GM21390 (cell line): ENCODE data around the gene RPS6KA4.

ENCODE experiments used
- ATAC-seq: cut with Tn5 transposase; IDR thresholded peaks from one replicate; pipeline ENCODE4 v1.9.1; 2021; ENCODE audit not compliant: unreplicated experiment

Gene RPS6KA4

GRCh38 chr11:64347193-64347867 is 11.6 kb upstream of the RPS6KA4 start:
- no peak for ATAC-seq

DNA sequence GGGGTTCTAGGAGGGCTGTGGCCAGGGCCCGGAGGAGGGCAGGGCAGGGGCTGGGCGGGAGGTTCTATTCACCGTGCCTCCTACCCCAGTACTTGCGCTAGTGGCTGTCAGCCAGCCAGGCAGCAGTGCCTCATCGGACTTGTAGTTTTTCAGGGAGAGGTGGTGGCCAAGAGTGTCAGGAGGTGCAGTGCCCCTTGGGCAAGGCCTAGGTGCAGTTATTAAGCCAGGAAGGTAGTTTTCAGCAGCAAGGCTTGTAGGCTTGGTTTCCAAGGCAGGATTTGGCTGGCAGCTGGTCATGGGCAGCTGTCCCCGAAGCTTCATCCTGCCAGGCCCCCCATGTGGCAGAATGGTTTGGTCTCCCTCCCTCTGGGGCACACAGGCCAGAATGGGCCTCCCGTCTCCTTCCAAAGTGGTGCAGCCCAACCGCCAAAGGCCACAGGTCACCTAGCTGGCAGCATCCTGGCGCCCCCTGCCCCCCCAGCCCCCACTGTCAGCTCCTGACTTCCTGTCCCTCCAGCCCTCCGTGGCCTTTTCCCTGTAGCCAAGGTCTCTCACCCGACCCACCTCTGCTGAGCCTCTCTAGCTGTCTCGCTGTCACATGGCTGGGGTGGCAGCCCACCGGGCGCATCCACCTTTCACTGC is 10.5 kb upstream of the RPS6KA4 start:
- no peak for ATAC-seq

- no peak for ATAC-seq
These were observed 10.0 kb upstream of the RPS6KA4 start for GRCh38 chr11:64349025-64349387.

- ATAC-seq = no peak
These were observed 9.6 kb upstream of the RPS6KA4 start for GRCh38 chr11:64349404-64349803.

DNA sequence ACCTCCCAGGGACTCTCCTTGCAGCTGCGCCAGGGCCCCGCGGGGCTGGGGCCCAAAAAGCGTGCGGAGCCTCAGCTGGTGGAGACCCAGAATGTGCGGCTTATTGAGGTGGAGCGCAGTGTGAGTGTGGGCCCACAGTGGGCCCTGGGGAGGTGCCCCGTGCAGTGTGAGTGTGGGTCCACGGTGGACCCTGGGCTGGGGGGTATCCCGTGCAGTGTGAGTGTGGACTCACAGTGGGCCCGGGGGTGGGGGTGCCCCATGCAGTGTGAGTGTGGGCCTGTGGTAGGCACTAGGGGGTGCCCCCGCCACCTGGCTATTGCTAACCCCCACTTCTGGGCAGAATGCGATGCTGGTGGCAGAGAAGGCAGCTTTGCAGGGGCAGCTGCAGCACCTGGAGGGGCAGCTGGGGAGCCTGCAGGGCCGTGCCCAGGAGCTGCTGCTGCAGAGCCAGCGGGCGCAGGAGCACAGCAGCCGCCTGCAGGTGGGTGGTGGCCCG is 7.8 kb upstream of the RPS6KA4 start:
- ATAC-seq = no peak

- ATAC-seq = no peak
These were observed 6.6 kb upstream of the RPS6KA4 start for GRCh38 chr11:64352099-64352994.

GRCh38 chr11:64352995-64353714 is 5.8 kb upstream of the RPS6KA4 start:
- no peak for ATAC-seq

DNA sequence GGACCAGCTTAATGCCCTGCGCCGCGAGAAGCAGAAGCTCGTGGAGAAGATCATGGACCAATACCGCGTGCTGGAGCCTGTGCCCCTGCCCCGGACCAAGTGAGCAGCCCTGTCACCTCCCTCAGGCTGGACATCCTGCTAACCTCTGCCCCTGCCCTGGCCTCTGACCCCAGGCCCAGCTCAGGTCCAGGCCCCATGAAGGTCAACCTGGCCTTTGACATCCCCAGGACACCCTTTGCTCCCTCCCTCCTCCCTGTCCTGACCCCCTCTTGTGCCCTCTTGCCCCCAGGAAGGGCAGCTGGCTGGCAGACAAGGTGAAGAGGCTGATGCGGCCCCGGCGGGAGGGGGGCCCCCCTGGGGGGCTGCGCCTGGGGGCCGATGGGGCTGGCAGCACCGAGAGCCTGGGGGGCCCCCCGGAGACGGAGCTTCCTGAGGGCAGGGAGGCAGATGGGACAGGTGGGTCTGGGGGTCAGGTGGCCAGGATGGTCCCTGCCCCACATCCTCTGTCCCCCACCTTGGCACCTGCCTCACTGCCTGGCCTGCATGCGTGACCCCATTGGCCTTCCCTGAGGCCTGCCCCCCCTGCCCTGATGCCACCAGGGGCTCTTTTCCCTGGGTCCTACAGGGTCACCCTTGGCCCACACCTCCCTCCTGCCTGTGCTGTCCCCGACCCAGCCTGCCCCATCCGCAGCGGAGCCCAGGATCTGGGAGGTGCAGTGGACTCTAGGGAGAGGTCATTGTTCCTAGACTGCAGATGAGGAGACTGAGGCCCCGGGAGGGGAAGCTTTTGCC is 5.1 kb upstream of the RPS6KA4 start:
- ATAC-seq = no peak

DNA sequence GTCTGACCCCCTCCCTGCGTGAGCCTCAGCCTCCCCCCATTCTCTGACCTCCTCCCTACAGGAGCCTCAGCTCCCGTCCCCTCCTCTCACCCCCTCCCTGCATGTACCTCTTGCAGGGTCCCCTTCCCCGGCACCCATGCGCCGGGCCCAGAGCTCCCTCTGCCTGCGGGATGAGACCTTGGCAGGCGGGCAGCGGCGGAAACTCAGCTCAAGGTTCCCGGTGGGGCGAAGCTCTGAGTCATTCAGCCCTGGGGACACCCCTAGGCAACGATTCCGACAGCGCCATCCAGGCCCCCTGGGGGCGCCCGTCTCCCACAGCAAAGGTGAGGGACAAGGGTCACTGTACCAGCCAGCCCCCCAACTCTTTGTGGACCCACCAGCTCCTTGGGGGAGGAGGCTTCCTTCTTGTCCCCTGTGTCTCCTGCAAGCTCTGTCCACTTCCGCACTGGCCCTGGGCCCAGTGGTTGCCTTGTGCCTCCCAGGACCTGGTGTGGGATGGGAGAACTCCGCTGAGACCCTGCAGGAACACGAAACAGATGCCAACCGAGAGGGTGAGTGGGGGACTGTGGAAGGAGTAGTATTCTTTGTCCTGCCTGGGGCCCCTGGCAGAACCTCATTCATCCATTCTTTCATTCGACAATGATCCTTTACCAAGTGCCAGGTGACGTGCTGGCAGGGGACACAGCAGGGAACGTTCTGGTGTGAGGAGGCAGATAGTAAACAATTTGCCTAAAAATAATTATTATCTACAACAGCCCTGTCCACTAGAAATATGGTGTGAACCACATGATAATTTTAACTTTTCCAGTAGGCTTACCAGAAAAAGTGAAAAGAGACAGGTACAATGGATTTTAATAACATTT is 3.7 kb upstream of the RPS6KA4 start:
- ATAC-seq = no peak

- no peak for ATAC-seq
These were observed 2.2 kb upstream of the RPS6KA4 start for GRCh38 chr11:64356498-64357411.

GRCh38 chr11:64357446-64357845 is 1.5 kb upstream of the RPS6KA4 start:
- no peak for ATAC-seq

- ATAC-seq = no peak
These were observed 942 bp upstream of the RPS6KA4 start for GRCh38 chr11:64357904-64358535.

DNA sequence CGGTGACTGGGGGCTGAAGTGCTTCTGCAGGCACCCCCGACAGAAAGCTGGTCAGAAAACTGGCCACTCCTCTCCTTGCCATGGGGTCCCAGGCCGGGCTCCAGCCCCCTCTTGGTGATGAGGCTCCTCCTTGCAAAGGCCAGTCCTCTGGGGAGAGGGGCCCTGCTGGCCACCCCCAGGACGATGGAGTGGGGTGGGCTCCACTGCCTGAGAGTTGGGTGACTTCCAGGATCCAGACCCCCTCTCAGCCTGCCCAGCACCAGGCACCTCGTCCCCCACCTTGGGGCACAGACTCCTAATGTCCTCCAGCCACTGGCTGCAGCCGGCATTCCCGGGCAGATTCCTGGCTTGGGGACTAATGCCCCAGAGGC is 441 bp upstream of the RPS6KA4 start:
- ATAC-seq = no peak

DNA sequence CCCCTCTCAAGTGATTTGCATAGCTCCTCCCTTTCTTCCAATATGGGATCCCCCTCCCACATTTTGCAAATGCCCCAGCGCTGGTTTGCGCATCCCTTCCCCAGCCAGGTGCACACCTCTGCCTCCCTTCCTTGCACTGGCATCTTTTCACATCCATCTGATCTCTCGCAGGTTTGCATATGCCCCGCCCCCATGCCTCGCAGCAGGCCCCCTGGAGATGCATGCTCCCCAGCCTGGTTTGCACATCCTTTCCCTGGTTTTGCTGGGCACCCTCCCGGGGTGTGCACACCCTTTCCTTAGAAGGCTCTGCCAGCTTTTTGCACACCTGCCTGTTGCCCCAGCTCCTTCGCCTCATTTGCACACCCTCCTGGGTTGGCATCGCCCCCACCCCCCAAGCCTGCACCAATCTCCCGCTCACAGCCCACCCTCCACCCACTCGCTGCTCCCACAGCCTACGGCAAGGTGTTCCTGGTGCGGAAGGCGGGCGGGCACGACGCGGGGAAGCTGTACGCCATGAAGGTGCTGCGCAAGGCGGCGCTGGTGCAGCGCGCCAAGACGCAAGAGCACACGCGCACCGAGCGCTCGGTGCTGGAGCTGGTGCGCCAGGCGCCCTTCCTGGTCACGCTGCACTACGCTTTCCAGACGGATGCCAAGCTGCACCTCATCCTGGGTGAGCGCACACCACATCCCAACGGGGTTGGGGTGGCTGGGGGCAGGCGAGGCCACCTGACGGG is 917 bp downstream of the RPS6KA4 start:
- ATAC-seq = no peak

DNA sequence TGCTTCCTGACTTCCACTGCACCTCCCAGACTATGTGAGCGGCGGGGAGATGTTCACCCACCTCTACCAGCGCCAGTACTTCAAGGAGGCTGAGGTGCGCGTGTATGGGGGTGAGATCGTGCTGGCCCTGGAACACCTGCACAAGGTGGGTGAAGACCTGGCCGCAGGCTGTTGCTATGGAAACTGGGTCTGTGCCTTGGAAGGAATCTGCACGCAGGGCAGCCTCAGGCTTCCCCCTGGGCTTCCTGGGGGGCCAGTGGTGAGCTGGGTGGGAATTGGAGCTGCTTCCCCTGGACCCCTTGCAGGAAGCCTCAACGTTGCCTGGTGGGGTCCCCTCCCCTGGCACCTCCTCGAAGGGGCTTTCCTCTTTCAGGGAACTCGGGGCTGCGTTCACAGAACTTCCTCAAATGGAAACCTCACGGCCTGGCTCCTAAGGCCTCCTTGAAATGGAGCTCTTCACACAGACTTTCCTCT is 1.5 kb downstream of the RPS6KA4 start:
- ATAC-seq = no peak

GRCh38 chr11:64361659-64362058 is 2.7 kb downstream of the RPS6KA4 start:
- no peak for ATAC-seq

DNA sequence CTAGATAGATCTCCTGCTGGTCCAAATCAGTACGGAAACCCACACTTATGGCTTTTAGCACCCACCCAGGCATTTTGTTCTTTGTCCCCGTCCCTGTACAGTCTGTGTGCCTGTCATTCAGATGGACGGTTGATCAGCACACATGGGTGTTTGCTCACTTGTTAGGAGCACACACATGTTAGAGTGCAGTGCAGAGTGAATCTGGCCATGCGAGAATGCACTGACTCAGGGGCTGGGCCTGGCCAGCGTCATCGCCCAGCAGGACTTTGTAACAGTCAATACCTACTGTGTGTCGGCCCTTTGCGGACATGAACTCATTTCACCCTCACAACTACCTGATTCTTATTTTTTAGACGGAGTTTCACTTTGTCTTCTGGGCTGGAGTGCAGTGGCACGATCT is 3.4 kb downstream of the RPS6KA4 start:
- ATAC-seq = no peak
